B cell (primary cell): ENCODE measurements around the gene MRPL10. TPM values are rescaled to one million over a fixed set of nuclear protein-coding genes. Genes with fewer than 3 reads are reported as not detected.

Experiments
- ATAC-seq: fragments of 200-7000 bp; cut with Tn5 transposase; one replicate; pipeline ENCODE4 v1.10.0; 2021; ENCODE audit warnings: low read depth, mild to moderate bottlenecking, moderate number of reproducible peaks, moderate library complexity
- CTCF ChIA-PET: fragments of 350-600 bp; sonication (Branson Sonifier 250); formaldehyde crosslinking; loops from one replicate; lab custom pipeline; 2021; ENCODE audit warnings: antibody characterized with exemption, inconsistent platforms; lab: Charles Lee
- POLR2A ChIA-PET: fragments of 350-600 bp; sonication (Branson Sonifier 250); formaldehyde crosslinking; loops from one replicate; lab custom pipeline; 2021; ENCODE audit warnings: antibody characterized with exemption; lab: Charles Lee
- DNase-seq: peaks from one replicate; pipeline ENCODE4 v3.0.0; 2013
- H2AFZ ChIP-seq: 2 replicates; pipeline ENCODE4 v1.6.1; 2012; ENCODE audit warnings: mild to moderate bottlenecking, low read depth, low read length; ENCODE audit not compliant: insufficient read depth, poor library complexity, severe bottlenecking
- H3K27ac ChIP-seq, 2 donors: 1 replicate in 1 of 2; 2 replicates in 1 of 2; pipeline ENCODE4 v1.5.1; 2012 to 2013; ENCODE audit warnings: low read length in 2 of 2, mild to moderate bottlenecking in 2 of 2, moderate library complexity in 1 of 2
- H3K27me3 ChIP-seq, 4 experiments: fragments of 200-600 bp in 1 of 4; sonication (generic) in 1 of 4; replicated peaks in 1 of 4; 1 replicate in 2 of 4; 2 replicates in 2 of 4; pipeline versions ENCODE4 v1.6.1 to v1.7.0; 2013 to 2016; ENCODE audit warnings: low read length in 3 of 4, mild to moderate bottlenecking in 2 of 4, mixed read lengths in 1 of 4, moderate library complexity in 1 of 4; ENCODE audit not compliant: insufficient read depth in 4 of 4, control insufficient read depth in 3 of 4; ENCODE audit errors: control extremely low read depth in 1 of 4
- H3K36me3 ChIP-seq, 2 experiments: replicated peaks in 1 of 2; 1 replicate in 1 of 2; 2 replicates in 1 of 2; pipeline versions ENCODE4 v1.6.1 to v1.7.1; 2013; ENCODE audit warnings: low read length in 1 of 2; ENCODE audit not compliant: insufficient read depth in 2 of 2, control insufficient read depth in 1 of 2; ENCODE audit errors: control extremely low read depth in 1 of 2, extremely low read depth in 1 of 2
- H3K4me1 ChIP-seq, 2 donors: fragments of 200-600 bp in 1 of 2; sonication (generic) in 1 of 2; 1 replicate in 1 of 2; 2 replicates in 1 of 2; pipeline versions ENCODE4 v1.5.1 to v1.6.1; 2013 to 2017; ENCODE audit warnings: low read length in 2 of 2; ENCODE audit not compliant: control insufficient read depth in 2 of 2, insufficient read depth in 2 of 2
- H3K4me2 ChIP-seq: replicated peaks from 2 replicates; pipeline ENCODE3; 2012; ENCODE audit warnings: mild to moderate bottlenecking, low read depth, low read length; ENCODE audit not compliant: poor library complexity, severe bottlenecking
- H3K4me3 ChIP-seq, 5 experiments: fragments of 200-600 bp in 1 of 5; sonication (generic) in 1 of 5; 1 replicate in 3 of 5; 2 replicates in 2 of 5; pipeline versions ENCODE4 v1.5.1 to v1.7.0; 2011 to 2016; ENCODE audit warnings: low read length in 4 of 5, mild to moderate bottlenecking in 4 of 5, low read depth in 2 of 5, control low read depth in 1 of 5, moderate library complexity in 1 of 5; ENCODE audit not compliant: insufficient read depth in 1 of 5; ENCODE audit errors: control extremely low read depth in 1 of 5, extremely low read depth in 1 of 5
- H3K79me2 ChIP-seq: fragments of 200-600 bp; sonication (generic); one replicate; pipeline ENCODE4 v1.6.0; 2016; ENCODE audit warnings: low read length; ENCODE audit not compliant: control insufficient read depth, insufficient read depth
- H3K9ac ChIP-seq: fragments of 200-600 bp; sonication (generic); 2 replicates; pipeline ENCODE4 v1.6.1; 2017; ENCODE audit warnings: mild to moderate bottlenecking, low read length, moderate library complexity
- H3K9me3 ChIP-seq, 3 donors: one replicate each; pipeline versions ENCODE4 v1.6.1 to v1.7.1; 2013; ENCODE audit warnings: low read length in 2 of 3; ENCODE audit not compliant: control insufficient read depth in 2 of 3, insufficient read depth in 1 of 3; ENCODE audit errors: control extremely low read depth in 1 of 3
- H4K20me1 ChIP-seq: 2 replicates; pipeline ENCODE4 v1.6.0; 2012; ENCODE audit warnings: mild to moderate bottlenecking, low read length; ENCODE audit not compliant: insufficient read depth, control insufficient read depth, poor library complexity, severe bottlenecking
- H3K27ac Mint-ChIP-seq: one replicate; pipeline ENCODE4 v1.8.0; 2021; ENCODE audit warnings: mixed read lengths
- H3K27me3 Mint-ChIP-seq: one replicate; pipeline ENCODE4 v1.8.0; 2021; ENCODE audit warnings: mixed read lengths
- H3K4me1 Mint-ChIP-seq: one replicate; pipeline ENCODE4 v1.8.0; 2021; ENCODE audit warnings: mixed read lengths
- H3K4me3 Mint-ChIP-seq: one replicate; pipeline ENCODE4 v1.8.0; 2021; ENCODE audit warnings: mixed read lengths
- H3K9me3 Mint-ChIP-seq: one replicate; pipeline ENCODE4 v1.8.0; 2022; ENCODE audit warnings: mixed read lengths; ENCODE audit not compliant: insufficient read depth
- CTCF ChIP-seq: fragments of 200-600 bp; IDR thresholded peaks from one replicate; pipeline ENCODE4 v1.8.0; 2022; ENCODE audit warnings: antibody characterized with exemption, mild to moderate bottlenecking
- EZH2 ChIP-seq: IDR thresholded peaks from 2 replicates; pipeline ENCODE4 v1.6.1; 2012; ENCODE audit warnings: borderline replicate concordance, low read depth, mild to moderate bottlenecking, moderate library complexity, low read length; ENCODE audit not compliant: insufficient read depth, poor library complexity, severe bottlenecking
- WGBS: methylation state at CpG from one replicate; pipeline ENCODE4 v1.1.5; 2013; ENCODE audit warnings: missing lambda C conversion rate; ENCODE audit not compliant: insufficient coverage; 5-methylcytosine and 5-hydroxymethylcytosine counted together
- intact Hi-C: fragments of 100-400 bp; cut with micrococcal nuclease; formaldehyde crosslinking; loops from one replicate; pipeline ENCODE4 v1.10.0; 2022
- polyA plus RNA-seq: library from polyadenylated mRNA; depleted of rRNA; stranded (reverse); fragments of >200 nt; gene quantifications from 2 replicates; pipeline ENCODE4 v1.2.3, GENCODE V29; 2012
- total RNA-seq, 2 donors: library from RNA; stranded (reverse); fragments of 120-200 nt in 1 of 2; gene quantifications; 1 replicate in 1 of 2; 2 replicates in 1 of 2; pipeline versions ENCODE4 v1.2.3 to v1.2.4, GENCODE V29; 2013 to 2022

MRPL10 gene
- total and polyA plus RNA-seq, 2 donors (not counting 1 experiment from before 2014, with no cell fraction given), result 34.8 to 39.4 TPM

GRCh38 chr17:47836601-47837000 is 5.3 kb upstream of the MRPL10 start:
- no peaks in the 10 kb centered on the region for H4K20me1 ChIP-seq
- no peaks in the 10 kb centered on the region for H3K27me3 ChIP-seq
- ChIA-PET CTCF (interaction anchor here (19.9 kb wide), 1 partner anchor 52 kb away, joined by 436 read pairs; the partner anchor contains the start of gene SP2), POLR2A (interaction anchor here (0.7 kb wide), 1 partner anchor 93 kb away, joined by 6 read pairs; no protein-coding TSS in a partner anchor)
- ATAC-seq, result no peak
- intact Hi-C loops, result no loop called here
- Mint-ChIP-seq H3K27me3 (no peaks in the 10 kb centered on the region), H3K9me3 (no peaks in the 10 kb centered on the region), H3K4me1 (peaks cover 25% of the 10 kb centered on the region), H3K4me3 (no peak overlapping the region), H3K27ac (no peak overlapping the region)
- H3K9me3 ChIP-seq, result no peaks in the 10 kb centered on the region
- no peak overlapping the region for H3K4me3 ChIP-seq
- no peak overlapping the region for H3K9ac ChIP-seq
- peaks cover 15 to 21% of the 10 kb centered on the region in 2 donors for H3K4me1 ChIP-seq
- H3K27ac ChIP-seq, result no peak overlapping the region
- WGBS, result 98% methylated on average over 5 of the region's 6 CpGs
- DNase-seq, result no peak
- H3K36me3 ChIP-seq, result peaks cover 0 to 15% of the 10 kb centered on the region in 2 experiments
- H3K79me2 ChIP-seq, result peaks cover 14% of the 10 kb centered on the region
- H3K4me2 ChIP-seq, result no peak overlapping the region
- no peak overlapping the region for H2AFZ ChIP-seq
- TF ChIP-seq EZH2 (no peak), CTCF (no peak)

GRCh38 chr17:47834756-47835155 is 3.4 kb upstream of the MRPL10 start:
- H3K4me3 Mint-ChIP-seq, result no peak overlapping the region
- no peaks in the 10 kb centered on the region for H3K27me3 Mint-ChIP-seq
- no peak for ATAC-seq
- TF ChIP-seq CTCF, result no peak
- peaks cover 29% of the 10 kb centered on the region for H3K4me1 Mint-ChIP-seq
- peaks cover 8% of the 10 kb centered on the region for H4K20me1 ChIP-seq
- no peaks in the 10 kb centered on the region for H3K9me3 ChIP-seq
- no peak for DNase-seq
- no peak overlapping the region for H3K9ac ChIP-seq
- no CpG with 5 or more reads among the region's 5 CpGs for WGBS
- H3K4me2 ChIP-seq, result no peak overlapping the region
- peaks cover 0 to 15% of the 10 kb centered on the region in 2 experiments for H3K36me3 ChIP-seq
- POLR2A ChIA-PET, result no interaction called here
- intact Hi-C loops, result no loop called here
- no peak overlapping the region for H3K27ac Mint-ChIP-seq
- peaks cover 21% of the 10 kb centered on the region for H3K79me2 ChIP-seq
- no peaks in the 10 kb centered on the region for H3K9me3 Mint-ChIP-seq
- no peak overlapping the region for H3K27ac ChIP-seq
- CTCF ChIA-PET, result interaction anchor here (0.8 to 19.9 kb wide), 3 partner anchors 13 to 144 kb away, joined by 3 to 436 read pairs (median 4); partner anchors contain the start of genes OSBPL7 and SP2
- no peaks in the 10 kb centered on the region for H3K27me3 ChIP-seq
- peaks cover 19 to 21% of the 10 kb centered on the region in 2 donors for H3K4me1 ChIP-seq
- H3K4me3 ChIP-seq, result no peak overlapping the region
- H2AFZ ChIP-seq, result no peak overlapping the region
